HG02852 (cell line): Measurements from ENCODE around the gene SMIM41.

Experiments
- ATAC-seq: cut with Tn5 transposase; IDR thresholded peaks from one replicate; pipeline ENCODE4 v1.9.1; 2021; ENCODE audit warnings: mild to moderate bottlenecking, moderate library complexity; ENCODE audit not compliant: unreplicated experiment

SMIM41 gene

DNA sequence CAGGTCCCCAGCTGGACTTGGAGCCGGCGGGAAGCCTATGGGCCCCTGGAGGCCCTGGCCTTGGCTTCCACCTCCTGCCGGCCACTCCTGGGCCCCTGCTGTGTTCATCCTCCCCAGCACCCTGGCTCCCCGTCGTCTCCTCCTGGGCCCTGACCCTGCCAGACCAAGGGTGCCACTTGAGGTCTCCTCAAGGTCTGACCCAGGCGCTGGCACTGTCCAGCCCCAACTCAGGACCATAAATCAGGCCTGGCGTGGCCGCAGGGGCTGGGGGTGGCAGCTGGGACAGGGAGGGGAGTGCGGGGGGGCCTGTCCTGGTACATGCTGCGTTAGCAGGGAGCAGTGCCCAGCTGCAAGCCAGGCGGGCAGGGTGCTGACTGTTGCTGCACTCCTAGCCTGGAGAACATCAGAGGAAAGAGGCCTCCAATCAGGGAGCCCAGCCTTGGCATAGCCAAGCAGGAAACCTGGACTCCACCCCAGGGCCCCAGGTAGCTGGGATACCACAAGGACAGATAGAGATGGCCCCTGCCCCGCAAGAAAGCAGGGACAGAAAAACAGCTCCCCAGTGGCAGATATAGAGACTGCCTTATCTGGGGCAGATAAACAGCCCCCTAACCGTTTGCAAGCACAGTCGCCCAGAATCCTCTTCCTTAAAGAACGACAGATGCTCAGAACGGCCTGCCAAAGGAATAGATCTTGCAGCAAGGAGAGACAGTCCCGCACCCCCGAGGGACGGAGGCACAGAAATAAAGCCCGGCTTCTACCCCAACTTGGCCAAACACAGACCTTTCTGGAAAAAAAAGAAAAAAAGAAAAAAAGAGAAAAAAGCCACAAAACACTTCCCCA is 16.2 kb upstream of the SMIM41 start:
- ATAC-seq = no peak

DNA sequence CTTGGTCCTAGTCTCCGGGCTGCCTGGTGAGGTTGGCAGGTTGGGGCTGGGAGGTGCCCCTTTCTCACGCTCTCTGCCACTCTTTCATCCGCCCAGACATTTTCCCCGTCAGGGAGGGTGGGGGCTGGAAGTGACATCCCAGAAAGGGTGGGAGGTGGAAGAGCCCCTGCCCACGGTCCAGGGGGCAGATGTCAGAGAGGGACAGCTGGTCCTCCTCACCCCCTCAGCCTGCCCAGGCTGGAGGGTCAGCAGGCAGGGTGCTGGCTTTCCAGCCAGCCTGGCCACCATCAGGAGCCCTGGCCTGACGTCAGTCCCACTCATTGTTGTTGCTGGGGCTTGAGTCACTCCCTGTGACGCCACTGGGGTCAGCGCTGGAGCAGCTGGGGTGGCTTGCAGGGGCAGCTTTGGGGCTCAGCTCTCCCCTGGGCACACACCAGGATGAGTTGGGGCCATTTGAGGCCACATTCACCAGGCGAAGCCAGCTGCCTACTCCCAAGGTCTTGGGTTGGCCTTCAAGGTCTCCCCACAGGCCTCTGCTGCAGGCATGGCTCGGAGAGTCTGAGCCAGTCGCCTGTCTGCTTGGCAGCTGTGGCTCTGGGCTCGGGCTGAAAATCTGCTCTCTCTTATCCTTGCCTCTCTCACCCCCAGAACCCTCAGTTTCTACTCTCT is 15.4 kb upstream of the SMIM41 start:
- no peak for ATAC-seq

DNA sequence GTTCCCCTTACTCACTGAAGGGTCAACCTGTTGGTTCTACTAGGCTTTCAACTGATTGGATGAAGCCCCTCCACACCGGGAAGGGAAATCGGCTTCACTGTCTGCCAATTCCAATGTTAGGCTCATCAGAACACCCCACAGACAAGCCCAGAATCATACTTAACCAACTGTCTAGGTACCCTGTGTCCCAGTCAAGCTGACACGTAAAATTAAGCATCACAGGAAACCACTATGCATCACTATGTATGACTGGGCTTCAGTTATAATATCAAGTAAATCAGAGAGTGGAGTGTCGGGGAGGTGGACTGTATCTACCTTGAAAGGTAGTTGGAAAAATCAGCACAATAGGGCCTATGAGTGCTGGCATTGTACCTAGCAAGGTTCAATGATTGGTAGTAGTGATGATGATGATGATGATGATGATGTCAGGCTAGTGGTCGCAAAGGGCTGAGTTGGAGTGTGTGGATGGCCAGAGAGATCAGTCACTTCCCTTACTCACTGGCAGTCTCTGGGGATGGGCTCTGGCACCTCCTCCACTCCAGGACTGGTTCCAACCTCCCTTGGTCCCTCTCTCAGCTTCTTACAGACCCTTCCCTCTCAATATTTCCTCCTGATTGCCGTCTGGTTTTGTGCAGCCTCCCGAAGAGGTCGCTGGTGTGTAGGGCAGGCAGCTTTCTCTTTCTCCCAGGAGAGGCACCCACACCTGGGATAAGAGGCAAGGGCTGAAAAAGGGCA is 13.0 kb upstream of the SMIM41 start:
- no peak for ATAC-seq

DNA sequence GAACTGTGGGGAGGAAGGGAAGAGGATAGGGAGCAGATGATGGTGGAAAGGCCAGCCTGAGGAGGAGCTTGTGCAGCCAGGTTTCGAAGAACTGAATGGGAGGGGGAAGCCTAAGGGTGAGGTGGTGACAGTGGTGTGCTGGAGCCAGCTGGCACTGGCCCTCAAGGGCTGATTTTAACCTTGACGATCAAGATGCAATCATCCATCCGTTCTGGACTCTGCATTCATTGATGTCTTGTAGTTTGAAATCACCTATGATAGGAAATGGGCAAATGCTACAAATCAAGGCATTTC is 12.5 kb upstream of the SMIM41 start:
- ATAC-seq = no peak

DNA sequence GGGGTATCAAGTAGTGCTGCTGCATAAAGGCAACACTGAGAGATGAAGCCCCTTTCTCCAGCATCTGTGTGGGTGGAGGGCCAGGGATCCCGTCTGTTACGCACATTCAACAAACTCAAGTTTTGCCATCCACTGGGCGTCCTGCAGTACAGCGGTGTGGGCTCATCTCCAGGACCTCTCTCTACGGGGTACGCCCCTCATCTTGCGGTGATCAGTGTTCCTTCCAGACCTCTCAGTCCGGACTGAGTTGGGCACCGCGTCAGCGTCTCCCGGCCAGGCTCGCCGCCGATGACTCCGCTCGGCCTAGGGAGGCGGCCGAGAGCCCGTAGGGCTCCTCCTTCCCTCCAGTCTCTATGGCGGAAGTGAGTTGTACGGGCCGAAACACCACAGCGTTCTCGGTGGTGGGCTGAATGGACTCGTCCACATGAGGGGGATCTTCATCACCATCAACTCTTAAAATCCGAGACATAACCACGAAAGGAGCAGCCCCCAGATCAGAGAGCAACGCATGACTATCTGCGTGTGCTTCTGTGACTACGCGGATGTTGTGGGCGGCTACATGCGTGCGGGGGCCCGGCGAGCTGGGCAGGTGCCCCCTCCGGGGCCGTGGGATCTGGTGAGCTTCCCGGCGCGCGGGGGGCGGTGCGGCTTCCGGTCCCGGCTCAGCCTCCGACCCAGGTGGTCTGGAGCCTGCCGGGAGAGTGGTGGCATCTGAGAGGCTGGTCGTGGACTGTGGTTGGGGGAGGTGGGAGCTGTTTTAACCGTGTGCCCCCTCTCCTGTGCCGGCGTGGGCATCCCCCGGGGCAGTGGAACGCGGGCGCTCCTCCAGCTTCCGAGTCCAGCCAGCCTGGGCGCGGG is 9.9 kb upstream of the SMIM41 start, which contains the start of gene ATG101:
ATG101 (plus strand) TSS at position 652 of the 858 bp plus-strand sequence. CDS start 3,673 bp downstream, outside the sequence.
- peak; percentile 94 for ATAC-seq

DNA sequence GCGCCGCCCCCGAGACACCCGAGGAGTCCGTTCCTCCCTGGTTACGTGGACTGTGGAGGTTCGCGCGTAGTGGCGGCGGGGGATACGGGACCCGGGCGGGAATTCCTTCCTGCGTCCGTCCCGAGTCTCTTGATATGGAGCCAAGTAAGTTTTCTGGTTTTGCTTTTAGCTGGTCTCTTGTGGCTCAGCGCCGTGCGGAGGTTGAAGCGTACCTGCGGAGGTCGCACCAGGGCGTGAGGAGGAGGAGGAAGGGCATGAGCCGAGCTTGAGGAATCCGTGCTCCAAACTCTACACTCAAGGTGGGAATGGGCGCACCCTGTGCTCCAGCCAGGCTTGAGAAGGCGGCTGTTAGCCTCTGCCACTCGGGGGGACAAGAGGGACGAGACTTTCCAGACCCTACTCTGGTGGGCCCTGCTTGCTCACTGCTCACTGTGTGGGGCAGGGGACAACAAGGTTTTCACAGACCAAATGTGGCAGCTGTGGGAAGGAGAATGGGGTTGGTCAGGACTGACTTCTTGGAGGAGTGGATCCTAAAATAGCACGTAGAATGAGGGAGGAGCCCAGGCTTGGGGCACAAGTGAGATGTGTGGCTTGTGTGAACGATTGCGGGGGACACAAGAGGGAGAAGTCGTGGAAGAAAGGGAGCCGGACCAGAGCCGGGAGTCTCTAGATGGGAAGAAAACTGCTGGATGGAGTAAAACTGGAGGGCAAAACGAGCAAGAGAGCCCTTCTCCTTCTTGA is 9.1 kb upstream of the SMIM41 start:
- peak; percentile 34 for ATAC-seq

DNA sequence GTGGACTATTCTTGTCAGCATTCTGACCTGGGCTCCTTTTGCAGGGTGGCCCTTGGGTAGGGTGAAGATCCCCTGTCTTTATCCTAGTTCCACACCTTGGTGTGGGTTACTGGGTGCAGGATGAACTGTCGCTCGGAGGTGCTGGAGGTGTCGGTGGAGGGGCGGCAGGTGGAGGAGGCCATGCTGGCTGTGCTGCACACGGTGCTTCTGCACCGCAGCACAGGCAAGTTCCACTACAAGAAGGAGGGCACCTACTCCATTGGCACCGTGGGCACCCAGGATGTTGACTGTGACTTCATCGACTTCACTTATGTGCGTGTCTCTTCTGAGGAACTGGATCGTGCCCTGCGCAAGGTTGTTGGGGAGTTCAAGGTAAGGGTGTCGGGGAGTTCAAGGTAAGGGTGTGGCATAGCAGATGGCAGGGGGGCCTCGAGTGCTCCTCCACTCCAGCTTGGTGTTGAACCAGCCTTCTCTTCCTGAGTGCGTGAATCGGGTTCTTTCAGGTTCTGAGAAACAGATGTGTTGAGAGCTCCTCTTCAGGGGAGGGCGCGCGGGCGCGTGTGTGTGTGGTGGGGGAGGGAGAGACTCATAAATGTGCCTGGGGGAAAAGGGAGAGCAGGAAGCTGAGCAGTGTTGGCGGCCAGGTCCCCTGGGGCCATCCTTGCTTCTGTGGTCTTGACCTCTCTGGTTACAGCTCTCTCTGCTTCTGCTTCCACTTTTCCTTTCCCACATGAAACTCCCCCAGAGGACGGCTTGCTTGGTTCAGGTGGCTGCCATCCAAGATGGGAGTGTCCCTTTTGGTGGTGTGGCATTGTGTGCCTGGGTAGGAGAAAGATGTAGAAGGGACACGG is 5.7 kb upstream of the SMIM41 start:
- no peak for ATAC-seq

DNA sequence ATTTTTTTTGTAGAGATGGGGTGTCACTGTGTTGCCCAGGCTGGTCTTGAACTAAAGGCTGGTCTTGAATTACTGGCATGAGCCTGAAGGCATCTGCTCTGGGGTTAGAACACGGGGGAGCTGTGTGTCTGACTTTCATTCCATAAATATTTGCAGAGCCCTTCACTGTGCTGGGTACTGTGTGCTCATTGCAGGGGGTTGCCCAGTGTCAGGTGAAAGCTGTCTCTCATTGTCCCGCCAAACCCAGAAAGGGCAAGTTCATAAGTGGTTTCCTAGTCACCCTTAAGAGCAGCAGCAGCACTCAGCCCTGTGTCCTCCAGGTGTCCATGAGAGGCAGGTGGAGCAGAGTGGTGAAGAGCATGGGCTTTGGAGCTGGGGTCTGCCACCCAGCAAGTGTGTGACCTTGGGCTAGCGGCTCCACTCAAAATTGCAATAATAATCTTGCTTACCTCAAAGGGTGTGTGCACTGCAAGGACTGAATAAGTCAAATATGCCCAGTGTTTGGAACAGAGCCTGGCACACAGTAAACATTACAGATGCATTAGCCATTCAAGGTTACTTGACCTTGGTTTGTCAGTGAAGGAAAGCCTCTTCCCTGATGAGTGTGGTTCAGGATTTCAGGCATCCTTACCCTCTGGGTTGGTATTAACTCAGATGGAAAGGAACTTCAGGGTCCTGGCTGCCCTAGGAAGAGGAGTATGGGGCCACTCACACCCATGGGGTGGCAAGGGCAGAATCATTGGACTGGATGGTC is 4.4 kb upstream of the SMIM41 start:
- no peak for ATAC-seq

DNA sequence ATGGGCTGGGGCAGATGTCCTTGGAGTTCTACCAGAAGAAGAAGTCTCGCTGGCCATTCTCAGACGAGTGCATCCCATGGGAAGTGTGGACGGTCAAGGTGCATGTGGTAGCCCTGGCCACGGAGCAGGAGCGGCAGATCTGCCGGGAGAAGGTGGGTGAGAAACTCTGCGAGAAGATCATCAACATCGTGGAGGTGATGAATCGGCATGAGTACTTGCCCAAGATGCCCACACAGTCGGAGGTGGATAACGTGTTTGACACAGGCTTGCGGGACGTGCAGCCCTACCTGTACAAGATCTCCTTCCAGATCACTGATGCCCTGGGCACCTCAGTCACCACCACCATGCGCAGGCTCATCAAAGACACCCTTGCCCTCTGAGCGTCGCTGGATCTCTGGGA is 2.7 kb upstream of the SMIM41 start:
- no peak for ATAC-seq

DNA sequence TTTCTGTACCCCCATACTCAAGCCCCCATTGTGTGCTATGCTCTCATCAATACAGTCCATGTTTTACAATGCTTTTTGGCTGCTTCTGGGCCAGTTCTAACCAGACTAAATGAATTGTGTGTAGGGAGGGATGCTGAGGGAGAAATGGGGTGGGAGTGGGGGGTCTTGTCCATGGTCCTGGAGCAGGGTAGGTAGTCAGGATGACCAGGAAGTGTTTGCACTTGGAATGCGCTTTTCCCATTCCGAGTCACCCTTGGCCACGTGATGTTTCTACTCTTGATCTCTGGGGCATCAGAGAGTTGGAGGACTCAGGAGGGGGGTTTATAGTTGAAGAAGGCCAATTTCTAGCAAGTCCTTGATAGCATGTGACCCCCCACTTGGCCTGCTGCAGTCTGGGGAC is 1.2 kb upstream of the SMIM41 start:
- ATAC-seq = no peak

DNA sequence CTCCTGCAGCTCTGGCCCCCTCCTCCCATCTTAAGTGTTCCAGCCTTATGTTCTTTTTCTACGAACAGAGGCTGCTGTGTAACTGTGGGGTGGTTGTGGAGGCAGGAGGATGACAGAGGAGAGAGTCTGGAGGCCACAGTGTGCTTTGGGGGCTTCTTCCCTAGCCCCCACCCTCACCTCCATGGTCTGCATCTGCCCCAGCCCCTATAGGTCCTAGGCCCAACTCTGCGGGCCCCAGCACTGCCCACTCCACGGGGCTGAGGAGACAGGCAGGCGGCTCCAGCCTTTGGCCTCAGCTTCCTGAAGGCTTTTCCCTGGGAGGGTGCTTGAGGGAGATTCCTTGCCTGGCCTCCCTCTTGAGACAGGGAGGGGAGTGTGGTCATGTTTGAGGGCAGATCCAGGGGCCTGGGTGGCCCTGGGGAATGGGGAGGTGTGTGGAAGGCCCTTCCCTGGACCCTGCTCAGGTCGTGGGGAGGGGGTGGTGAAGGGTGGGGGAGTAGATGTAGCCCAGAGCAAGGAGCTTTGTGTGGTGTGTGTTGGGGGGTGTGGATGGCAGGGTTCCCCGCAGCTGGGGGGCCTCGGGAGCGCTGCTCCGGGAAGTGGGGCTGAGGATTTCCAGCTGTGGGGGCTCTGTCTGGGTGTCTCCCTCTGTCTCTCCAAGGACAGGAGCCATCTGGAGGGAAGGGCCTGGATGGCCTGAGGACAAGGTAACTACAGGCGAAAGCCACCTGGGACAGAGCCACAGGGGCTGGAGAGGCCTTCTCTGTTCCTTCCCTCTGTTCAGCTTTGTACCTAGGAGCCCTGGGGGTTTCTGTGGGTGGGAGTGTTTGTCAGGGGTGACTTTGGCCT is 1.1 kb downstream of the SMIM41 start:
- ATAC-seq = no peak

DNA sequence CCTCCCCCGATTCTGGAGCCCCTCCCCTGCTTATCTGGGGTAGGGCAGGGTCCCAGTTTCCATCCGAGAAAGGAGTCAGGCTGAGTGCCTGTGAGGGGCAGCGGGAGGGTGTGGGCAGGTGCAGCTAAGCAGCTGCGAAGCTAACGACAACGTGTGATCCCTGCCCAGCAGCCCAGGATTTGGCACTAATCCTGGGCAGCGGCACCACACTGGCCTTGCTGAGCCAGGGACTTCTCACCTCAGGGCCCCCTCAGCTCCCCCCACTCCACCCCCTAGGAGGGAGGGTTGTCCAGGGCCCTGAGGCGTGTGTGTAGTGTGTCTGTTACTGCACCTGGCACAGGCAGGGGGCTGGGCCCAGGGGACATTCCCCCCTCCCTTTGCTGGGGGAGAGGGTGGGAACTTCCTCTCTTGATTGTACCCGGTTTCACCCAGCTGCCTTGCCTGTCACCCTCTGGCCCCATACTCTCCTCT is 1.8 kb downstream of the SMIM41 start:
- peak; percentile 54 for ATAC-seq

DNA sequence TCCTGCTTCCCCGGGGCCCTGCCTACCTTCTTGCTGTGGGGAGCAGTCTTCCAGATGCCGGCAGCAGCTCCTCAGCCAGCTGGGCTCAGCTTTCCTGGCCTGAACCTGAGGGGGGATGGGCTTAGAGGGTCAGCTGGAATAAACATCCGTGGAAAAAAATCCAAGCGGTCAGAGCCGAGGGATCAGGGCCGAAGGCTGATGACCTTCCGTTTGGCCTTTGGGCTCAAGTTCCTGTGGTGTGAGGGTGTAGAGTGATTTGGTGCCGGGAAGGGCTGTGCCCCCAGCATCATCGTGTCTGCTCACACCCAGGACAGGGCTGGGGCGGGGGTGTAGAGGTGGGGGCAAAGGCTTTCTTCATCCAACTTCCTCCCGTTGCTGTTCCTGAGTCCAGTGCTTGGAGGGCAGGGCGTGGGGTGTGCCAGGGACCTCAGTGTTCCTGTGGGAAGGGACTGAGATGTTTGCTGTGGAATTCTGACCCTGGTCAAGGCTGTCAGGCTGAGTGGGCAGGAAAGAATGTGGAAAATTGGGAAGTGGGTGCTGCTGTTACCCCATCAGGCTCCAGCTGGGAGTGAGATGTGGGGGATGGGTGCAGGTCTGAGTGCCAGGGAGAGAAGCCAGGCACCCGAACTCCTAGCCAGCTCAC is 2.6 kb downstream of the SMIM41 start:
- no peak for ATAC-seq

DNA sequence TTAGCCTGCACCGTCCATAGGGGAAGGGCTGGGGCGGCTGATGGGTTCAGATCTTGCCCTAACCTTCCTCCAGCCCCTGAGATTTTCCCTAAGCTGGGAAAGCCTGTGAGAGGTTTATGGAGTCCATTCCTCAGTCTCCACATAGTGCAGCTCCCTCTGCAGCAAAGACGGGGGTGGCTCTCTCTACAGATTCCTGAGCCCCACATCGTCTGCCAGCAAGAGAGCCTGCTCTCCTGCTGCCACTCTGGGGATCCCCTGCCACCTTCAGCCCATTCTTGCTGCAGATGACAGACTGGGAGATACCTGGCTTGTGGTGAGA is 3.1 kb downstream of the SMIM41 start:
- ATAC-seq = no peak

DNA sequence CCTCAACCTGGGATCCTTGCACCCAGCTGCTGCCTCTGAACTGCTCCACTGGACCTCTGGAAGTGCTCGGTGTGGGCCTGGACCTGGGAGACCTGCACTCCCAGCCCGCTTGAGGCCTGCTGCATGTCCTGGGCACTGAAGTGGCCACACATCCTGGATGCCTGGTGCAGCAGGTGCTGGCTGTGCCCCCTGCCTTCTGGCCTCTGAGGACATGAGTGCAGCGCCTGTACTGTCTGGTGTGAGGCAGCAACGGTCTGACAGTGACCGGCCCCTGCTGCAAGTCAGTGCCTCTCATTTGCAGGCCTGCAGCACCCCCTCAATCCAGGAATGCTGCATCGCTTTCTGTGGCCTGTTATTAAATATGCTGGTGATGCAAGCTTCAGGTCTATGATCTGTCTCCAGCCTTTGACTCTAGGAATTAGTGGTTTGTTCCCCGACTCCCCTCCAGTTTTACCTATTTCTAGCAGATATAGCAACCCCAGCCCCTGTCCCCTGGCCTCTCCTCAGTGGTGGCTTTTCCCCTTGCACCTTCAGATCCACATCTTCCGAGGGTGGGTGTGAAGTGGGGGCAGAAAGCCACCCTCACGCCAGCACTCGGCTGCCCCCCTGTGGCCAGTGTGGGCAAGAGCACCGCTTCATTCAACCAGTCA is 3.6 kb downstream of the SMIM41 start:
- ATAC-seq = no peak

DNA sequence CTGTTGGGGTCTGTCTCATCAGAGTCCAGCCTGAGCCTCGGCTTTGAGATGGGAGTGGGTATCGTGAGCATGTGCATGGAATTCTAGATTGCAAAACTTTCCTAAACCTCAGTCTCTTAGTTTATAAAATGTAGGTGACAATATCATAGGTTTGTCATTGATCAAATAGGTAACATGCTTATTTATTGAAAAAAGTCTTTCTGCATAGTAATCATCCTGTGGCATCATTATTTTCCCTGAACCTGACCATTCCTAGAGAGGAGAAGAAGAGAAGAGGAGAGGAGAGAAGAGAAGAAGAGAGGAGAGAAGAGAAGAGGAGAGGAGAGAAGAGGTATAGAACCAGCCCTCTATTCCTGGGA is 4.1 kb downstream of the SMIM41 start:
- no peak for ATAC-seq
